K562 (cell line): Measurements from ENCODE around the gene MBLAC2. TPM values are rescaled to one million over a fixed set of nuclear protein-coding genes. Genes with fewer than 3 reads are reported as not detected.

Source experiments
- BACH1 ChIP-seq: fragments of 200-800 bp; sonication (Bioruptor generic); IDR thresholded peaks from 2 replicates; pipeline ENCODE4 v1.6.1; 2016; ENCODE audit warnings: missing genetic modification characterization, missing compliant biosample characterization
- BCOR ChIP-seq: fragments of 450-650 bp; IDR thresholded peaks from 2 replicates; pipeline ENCODE4 v1.6.1; 2016
- CBX1 ChIP-seq: sonication (generic); IDR thresholded peaks from 2 replicates; pipeline ENCODE4 v1.6.1; 2016; ENCODE audit warnings: antibody characterized with exemption, low read depth, mild to moderate bottlenecking
- CTBP1 ChIP-seq: fragments of 450-650 bp; IDR thresholded peaks from 2 replicates; pipeline ENCODE4 v1.6.1; 2016; ENCODE audit warnings: borderline replicate concordance
- IRF2 ChIP-seq: sonication (generic); formaldehyde crosslinking; IDR thresholded peaks from 2 replicates; pipeline ENCODE4 v1.8.1; 2022; ENCODE audit warnings: mild to moderate bottlenecking, missing genetic modification reagents
- NCOA6 ChIP-seq: fragments of 450-650 bp; IDR thresholded peaks from 2 replicates; pipeline ENCODE4 v1.6.1; 2017; ENCODE audit warnings: mild to moderate bottlenecking
- NR3C1 ChIP-seq: sonication (generic); formaldehyde crosslinking; IDR thresholded peaks from 2 replicates; pipeline ENCODE4 v1.8.1; 2022; ENCODE audit warnings: missing genetic modification reagents
- RAD21 ChIP-seq, 2 experiments: fragments of 250-450 bp in 1 of 2; fragments of 450-650 bp in 1 of 2; sonication (Bioruptor Pico) in 1 of 2; formaldehyde crosslinking in 1 of 2; IDR thresholded peaks in 1 of 2; conservative IDR thresholded peaks in 1 of 2; 2 replicates each; pipeline versions ENCODE4 v1.4.0 to v1.8.0; 2020 to 2022; ENCODE audit warnings: mild to moderate bottlenecking in 2 of 2, moderate library complexity in 1 of 2
- SMC3 ChIP-seq: conservative IDR thresholded peaks from 2 replicates; pipeline ENCODE4 v1.6.1; 2011; ENCODE audit warnings: low read depth, low read length, improper control_type of control experiment; ENCODE audit not compliant: insufficient read depth
- SNIP1 ChIP-seq: fragments of 450-650 bp; IDR thresholded peaks from 2 replicates; pipeline ENCODE4 v1.7.1; 2017; ENCODE audit warnings: low read depth, mild to moderate bottlenecking
- ZBED1 ChIP-seq: IDR thresholded peaks from 2 replicates; pipeline ENCODE4 v1.6.1; 2014
- ZNF3 ChIP-seq: fragments of 250-450 bp; sonication (Bioruptor Pico); IDR thresholded peaks from 2 replicates; pipeline ENCODE4 v1.5.0; 2021; ENCODE audit warnings: mild to moderate bottlenecking, moderate library complexity
- ZNF57 ChIP-seq: fragments of 450-650 bp; formaldehyde crosslinking; IDR thresholded peaks from 2 replicates; pipeline ENCODE4 v1.4.0; 2020; ENCODE audit warnings: mild to moderate bottlenecking, moderate library complexity
- ZNF583 ChIP-seq: fragments of 250-450 bp; sonication (Bioruptor Pico); IDR thresholded peaks from 2 replicates; pipeline ENCODE4 v1.4.0; 2020
- ZNF695 ChIP-seq: fragments of 450-650 bp; formaldehyde crosslinking; IDR thresholded peaks from 2 replicates; pipeline ENCODE4 v1.4.0; 2020; ENCODE audit warnings: mild to moderate bottlenecking, moderate library complexity
- ZNF766 ChIP-seq: fragments of 200-800 bp; sonication (Bioruptor generic); conservative IDR thresholded peaks from 2 replicates; pipeline ENCODE4 v1.6.1; 2016; ENCODE audit warnings: missing genetic modification characterization, missing compliant biosample characterization
- ZZZ3 ChIP-seq: fragments of 450-650 bp; IDR thresholded peaks from 2 replicates; pipeline ENCODE4 v1.6.1; 2016; ENCODE audit warnings: antibody characterized with exemption, mild to moderate bottlenecking, moderate library complexity
- polyA plus RNA-seq, 8 experiments: library from polyadenylated mRNA; depleted of rRNA in 4 of 8; stranded (reverse) in 5 of 8; unstranded in 3 of 8; fragments of >200 nt; fragmentation: Nextera tagmentation in 2 of 8; fragmentation: Illumina TruSeq in 1 of 8; extraction: Ambion mirVana in 2 of 8; extraction: Trizol in 1 of 8; gene quantifications; 2 replicates each; pipeline versions ENCODE4 v1.2.1 to v1.2.3, GENCODE V29; 2011 to 2014; ENCODE audit warnings: inconsistent platforms in 1 of 8, missing spikeins in 1 of 8
- total RNA-seq, 7 experiments: library from RNA; depleted of rRNA in 6 of 7; stranded (reverse); fragments of >200 nt in 6 of 7; fragmentation: Illumina TruSeq in 2 of 7; extraction: Trizol in 2 of 7; gene quantifications; 2 replicates each; pipeline versions ENCODE4 v1.2.1 to v1.2.3, GENCODE V29; 2011 to 2021; ENCODE audit warnings: low replicate concordance in 1 of 7
- TF ChIP-seq, protein P1 (sequence below): fragments of 200-800 bp; sonication (Bioruptor generic); IDR thresholded peaks from 2 replicates; pipeline ENCODE4 v1.6.1; 2017; ENCODE audit warnings: missing genetic modification characterization, missing compliant biosample characterization
- TF ChIP-seq, protein P2 (sequence below): fragments of 250-450 bp; sonication (Bioruptor Pico); IDR thresholded peaks from 2 replicates; pipeline ENCODE4 v1.6.1; 2021; ENCODE audit warnings: mild to moderate bottlenecking
- TF ChIP-seq, protein P3 (sequence below): sonication (generic); formaldehyde crosslinking; IDR thresholded peaks from 2 replicates; pipeline ENCODE4 v1.8.1; 2023; ENCODE audit warnings: mild to moderate bottlenecking, missing genetic modification reagents
- TF ChIP-seq, protein P4 (sequence below): sonication (generic); formaldehyde crosslinking; IDR thresholded peaks from 2 replicates; pipeline ENCODE4 v1.8.0; 2022; ENCODE audit warnings: mild to moderate bottlenecking, missing genetic modification reagents

Gene MBLAC2
- total and polyA plus RNA-seq, 9 of the 15 experiments (the other 6 are each of a cell fraction or from before 2014, with no cell fraction given): 2.4 to 13.1 (median 10.3) TPM

DNA sequence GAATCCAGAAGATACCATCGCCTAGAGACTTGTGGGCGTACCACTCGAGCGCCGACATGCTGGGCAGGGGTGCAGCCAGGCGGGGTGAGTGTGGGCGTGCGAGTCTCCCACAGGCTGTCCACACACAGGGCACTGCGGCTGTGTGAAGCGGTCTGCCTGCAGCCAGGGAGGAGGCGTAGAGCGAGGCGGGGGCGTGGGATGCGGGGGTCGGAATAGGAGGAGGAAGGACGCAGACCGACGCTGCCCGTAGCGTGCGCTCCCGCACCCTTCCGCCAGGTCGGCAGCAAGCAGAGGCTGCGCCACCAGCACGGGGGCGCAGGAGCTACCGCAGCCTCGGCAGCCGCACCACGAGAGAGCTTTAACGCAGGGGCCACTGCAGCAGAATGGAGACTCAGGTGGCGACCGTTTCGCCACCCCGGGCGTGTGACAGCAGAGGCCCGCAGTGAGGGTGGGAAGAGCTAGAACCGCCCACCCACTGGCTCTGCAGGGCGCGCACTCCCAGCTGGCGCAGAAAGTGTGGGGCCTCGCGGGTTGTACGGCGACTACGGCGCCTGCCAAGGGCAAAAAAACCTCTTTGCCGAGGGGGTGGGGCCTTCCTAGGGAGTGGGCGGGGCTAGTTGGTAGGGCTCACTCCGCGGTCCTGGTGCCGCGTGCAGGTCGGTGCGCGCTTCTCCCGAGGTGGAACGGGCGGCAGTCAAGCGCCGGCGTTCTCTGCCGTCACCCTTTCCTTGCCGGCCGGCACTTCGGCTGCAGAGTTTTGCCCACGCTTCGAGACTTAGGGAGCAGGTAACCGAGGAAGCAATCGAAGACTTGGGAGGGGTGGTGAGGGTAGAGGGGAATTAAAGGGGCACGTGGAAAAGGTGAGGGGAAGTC, at the start of gene MBLAC2, which contains the start of gene POLR3G (continued):
- TF ChIP-seq ZNF57 (no peak), SNIP1 (no peak), ZNF583 (CRISPR knock-in tag) (peak; percentile 30; the same call in 1 of the 2 replicates), IRF2 (no peak), ZBED1 (no peak; the same call in 1 of the 2 replicates), CTBP1 (peak; percentile 86), BACH1 (no peak), SMC3 (0 out of 2 replicates have a peak, but pooled peaks have one; percentile 6), ZNF3 (no peak), RAD21 (CRISPR knock-in tag; conservative IDR thresholded peaks at IDR 0.05 in 1 of 2, IDR thresholded peaks at IDR 0.05 in 1 of 2) (no peak), CBX1 (peak; percentile 97), ZNF695 (CRISPR knock-in tag) (no peak), NR3C1 (no peak; the same call in 1 of the 2 replicates), BCOR (peak; percentile 74; the same call in 1 of the 2 replicates), NCOA6 (no peak), ZNF766 (CRISPR knock-in tag) (peak; percentile 58; the same call in 1 of the 2 replicates), ZZZ3 (no peak)
- TF ChIP-seq, protein P1, sequence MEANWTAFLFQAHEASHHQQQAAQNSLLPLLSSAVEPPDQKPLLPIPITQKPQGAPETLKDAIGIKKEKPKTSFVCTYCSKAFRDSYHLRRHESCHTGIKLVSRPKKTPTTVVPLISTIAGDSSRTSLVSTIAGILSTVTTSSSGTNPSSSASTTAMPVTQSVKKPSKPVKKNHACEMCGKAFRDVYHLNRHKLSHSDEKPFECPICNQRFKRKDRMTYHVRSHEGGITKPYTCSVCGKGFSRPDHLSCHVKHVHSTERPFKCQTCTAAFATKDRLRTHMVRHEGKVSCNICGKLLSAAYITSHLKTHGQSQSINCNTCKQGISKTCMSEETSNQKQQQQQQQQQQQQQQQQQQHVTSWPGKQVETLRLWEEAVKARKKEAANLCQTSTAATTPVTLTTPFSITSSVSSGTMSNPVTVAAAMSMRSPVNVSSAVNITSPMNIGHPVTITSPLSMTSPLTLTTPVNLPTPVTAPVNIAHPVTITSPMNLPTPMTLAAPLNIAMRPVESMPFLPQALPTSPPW: peak; percentile 84
- TF ChIP-seq, protein P2, sequence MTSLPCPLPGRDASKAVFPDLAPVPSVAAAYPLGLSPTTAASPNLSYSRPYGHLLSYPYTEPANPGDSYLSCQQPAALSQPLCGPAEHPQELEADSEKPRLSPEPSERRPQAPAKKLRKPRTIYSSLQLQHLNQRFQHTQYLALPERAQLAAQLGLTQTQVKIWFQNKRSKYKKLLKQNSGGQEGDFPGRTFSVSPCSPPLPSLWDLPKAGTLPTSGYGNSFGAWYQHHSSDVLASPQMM (CRISPR knock-in tag): no peak
- TF ChIP-seq, protein P3, sequence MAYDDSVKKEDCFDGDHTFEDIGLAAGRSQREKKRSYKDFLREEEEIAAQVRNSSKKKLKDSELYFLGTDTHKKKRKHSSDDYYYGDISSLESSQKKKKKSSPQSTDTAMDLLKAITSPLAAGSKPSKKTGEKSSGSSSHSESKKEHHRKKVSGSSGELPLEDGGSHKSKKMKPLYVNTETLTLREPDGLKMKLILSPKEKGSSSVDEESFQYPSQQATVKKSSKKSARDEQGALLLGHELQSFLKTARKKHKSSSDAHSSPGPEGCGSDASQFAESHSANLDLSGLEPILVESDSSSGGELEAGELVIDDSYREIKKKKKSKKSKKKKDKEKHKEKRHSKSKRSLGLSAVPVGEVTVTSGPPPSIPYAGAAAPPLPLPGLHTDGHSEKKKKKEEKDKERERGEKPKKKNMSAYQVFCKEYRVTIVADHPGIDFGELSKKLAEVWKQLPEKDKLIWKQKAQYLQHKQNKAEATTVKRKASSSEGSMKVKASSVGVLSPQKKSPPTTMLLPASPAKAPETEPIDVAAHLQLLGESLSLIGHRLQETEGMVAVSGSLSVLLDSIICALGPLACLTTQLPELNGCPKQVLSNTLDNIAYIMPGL (CRISPR knock-in tag): no peak
- TF ChIP-seq, protein P4, sequence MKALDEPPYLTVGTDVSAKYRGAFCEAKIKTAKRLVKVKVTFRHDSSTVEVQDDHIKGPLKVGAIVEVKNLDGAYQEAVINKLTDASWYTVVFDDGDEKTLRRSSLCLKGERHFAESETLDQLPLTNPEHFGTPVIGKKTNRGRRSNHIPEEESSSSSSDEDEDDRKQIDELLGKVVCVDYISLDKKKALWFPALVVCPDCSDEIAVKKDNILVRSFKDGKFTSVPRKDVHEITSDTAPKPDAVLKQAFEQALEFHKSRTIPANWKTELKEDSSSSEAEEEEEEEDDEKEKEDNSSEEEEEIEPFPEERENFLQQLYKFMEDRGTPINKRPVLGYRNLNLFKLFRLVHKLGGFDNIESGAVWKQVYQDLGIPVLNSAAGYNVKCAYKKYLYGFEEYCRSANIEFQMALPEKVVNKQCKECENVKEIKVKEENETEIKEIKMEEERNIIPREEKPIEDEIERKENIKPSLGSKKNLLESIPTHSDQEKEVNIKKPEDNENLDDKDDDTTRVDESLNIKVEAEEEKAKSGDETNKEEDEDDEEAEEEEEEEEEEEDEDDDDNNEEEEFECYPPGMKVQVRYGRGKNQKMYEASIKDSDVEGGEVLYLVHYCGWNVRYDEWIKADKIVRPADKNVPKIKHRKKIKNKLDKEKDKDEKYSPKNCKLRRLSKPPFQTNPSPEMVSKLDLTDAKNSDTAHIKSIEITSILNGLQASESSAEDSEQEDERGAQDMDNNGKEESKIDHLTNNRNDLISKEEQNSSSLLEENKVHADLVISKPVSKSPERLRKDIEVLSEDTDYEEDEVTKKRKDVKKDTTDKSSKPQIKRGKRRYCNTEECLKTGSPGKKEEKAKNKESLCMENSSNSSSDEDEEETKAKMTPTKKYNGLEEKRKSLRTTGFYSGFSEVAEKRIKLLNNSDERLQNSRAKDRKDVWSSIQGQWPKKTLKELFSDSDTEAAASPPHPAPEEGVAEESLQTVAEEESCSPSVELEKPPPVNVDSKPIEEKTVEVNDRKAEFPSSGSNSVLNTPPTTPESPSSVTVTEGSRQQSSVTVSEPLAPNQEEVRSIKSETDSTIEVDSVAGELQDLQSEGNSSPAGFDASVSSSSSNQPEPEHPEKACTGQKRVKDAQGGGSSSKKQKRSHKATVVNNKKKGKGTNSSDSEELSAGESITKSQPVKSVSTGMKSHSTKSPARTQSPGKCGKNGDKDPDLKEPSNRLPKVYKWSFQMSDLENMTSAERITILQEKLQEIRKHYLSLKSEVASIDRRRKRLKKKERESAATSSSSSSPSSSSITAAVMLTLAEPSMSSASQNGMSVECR (CRISPR knock-in tag): peak; percentile 93
